H1 (cell line): ENCODE measurements around the gene PCNX3. TPM values are rescaled to one million over a fixed set of nuclear protein-coding genes. Genes with fewer than 3 reads are reported as not detected.

Experiments
- CBX8 ChIP-seq: fragments of 300-800, 300-1000 bp; sonication (generic); IDR thresholded peaks from 2 replicates; pipeline ENCODE4 v1.7.1; 2016; ENCODE audit warnings: low read depth, low read length, borderline replicate concordance
- CHD1 ChIP-seq: IDR thresholded peaks from 2 replicates; pipeline ENCODE4 v1.6.1; 2012; ENCODE audit warnings: low read depth, low read length, improper control_type of control experiment
- CHD2 ChIP-seq: IDR thresholded peaks from 2 replicates; pipeline ENCODE4 v1.6.1; 2012; ENCODE audit warnings: low read length, improper control_type of control experiment
- GABPA ChIP-seq: IDR thresholded peaks from 2 replicates; pipeline ENCODE4 v1.6.1; 2011; ENCODE audit warnings: mild to moderate bottlenecking, low read length, moderate library complexity, borderline replicate concordance; ENCODE audit not compliant: insufficient read depth
- HDAC6 ChIP-seq: IDR thresholded peaks from one replicate; pipeline ENCODE4 v1.7.1; 2012; ENCODE audit warnings: low read depth, mild to moderate bottlenecking, inconsistent platforms, low read length, moderate library complexity
- PHF8 ChIP-seq: fragments of 200-600 bp; sonication (generic); conservative IDR thresholded peaks from 2 replicates; pipeline ENCODE4 v1.7.1; 2012; ENCODE audit warnings: low read depth, mild to moderate bottlenecking, inconsistent platforms, low read length, moderate library complexity
- RBBP5 ChIP-seq: IDR thresholded peaks from 2 replicates; pipeline ENCODE4 v1.7.1; 2012; ENCODE audit warnings: low read depth, mild to moderate bottlenecking, inconsistent platforms, low read length, moderate library complexity, borderline replicate concordance
- SRF ChIP-seq: IDR thresholded peaks from 2 replicates; pipeline ENCODE4 v1.6.1; 2011; ENCODE audit warnings: mild to moderate bottlenecking, low read depth, low read length, moderate library complexity
- polyA plus RNA-seq, 7 experiments: library from polyadenylated mRNA; depleted of rRNA in 3 of 7; stranded (reverse) in 5 of 7; unstranded in 2 of 7; fragments of >200 nt in 5 of 7; fragments of 200-250 nt in 2 of 7; gene quantifications; 1 replicate in 5 of 7; 2 replicates in 1 of 7; 4 replicates in 1 of 7; pipeline versions ENCODE4 v1.2.1 to v1.2.3, GENCODE V29; 2011 to 2013; ENCODE audit warnings: missing spikeins in 2 of 7, mixed read lengths in 2 of 7
- total RNA-seq: library from RNA; stranded (reverse); fragmentation: NEBNext Ultra II Directional; extraction: Animal tissue kit (Norgen Biotek cat#: 25700); gene quantifications from 2 replicates; pipeline ENCODE4 v1.2.1, GENCODE V29; 2021
- TF ChIP-seq, protein P1 (sequence below): IDR thresholded peaks from 2 replicates; pipeline ENCODE4 v1.6.1; 2012; ENCODE audit warnings: inconsistent platforms

The PCNX3 gene
- total and polyA plus RNA-seq, 2 of the 8 experiments (the other 6 are each of a cell fraction or from before 2014, with no cell fraction given): 27.2 to 38.8 TPM

DNA sequence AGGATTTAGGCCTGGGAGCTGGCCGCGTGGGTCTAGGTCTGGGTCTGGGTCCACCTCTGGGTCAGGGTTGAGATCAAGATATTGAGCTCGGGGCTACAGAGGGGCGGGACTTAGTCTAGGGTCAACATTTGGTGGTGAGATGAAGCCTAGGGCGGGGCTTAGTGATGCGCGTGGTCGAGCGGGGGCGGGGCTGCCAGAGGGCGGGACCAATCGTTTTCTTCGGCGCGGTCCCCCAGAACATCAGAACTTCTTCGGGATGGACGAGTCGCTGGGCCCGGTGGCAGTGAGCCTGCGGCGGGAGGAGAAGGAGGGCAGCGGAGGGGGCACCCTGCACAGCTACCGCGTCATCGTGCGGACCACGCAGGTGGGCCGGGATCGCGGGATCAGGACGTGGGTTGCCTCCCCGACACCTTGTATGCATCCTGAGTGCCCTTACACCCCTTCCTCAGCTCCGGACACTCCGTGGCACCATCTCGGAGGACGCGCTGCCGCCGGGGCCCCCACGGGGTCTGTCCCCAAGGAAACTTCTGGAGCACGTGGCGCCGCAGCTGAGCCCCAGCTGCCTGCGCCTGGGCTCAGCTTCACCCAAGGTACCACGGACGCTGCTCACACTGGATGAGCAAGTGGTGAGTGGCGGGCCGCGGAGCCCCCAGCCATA is 26.6 kb downstream of the PCNX3 start (continued):
- TF ChIP-seq, protein P1, sequence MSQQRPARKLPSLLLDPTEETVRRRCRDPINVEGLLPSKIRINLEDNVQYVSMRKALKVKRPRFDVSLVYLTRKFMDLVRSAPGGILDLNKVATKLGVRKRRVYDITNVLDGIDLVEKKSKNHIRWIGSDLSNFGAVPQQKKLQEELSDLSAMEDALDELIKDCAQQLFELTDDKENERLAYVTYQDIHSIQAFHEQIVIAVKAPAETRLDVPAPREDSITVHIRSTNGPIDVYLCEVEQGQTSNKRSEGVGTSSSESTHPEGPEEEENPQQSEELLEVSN: no peak; the same call in 1 of the 2 replicates
- TF ChIP-seq PHF8 (peak; percentile 45; the same call in 1 of the 2 replicates), SRF (no peak), CHD1 (no peak), HDAC6 (no peak), RBBP5 (no peak), GABPA (no peak), CHD2 (no peak), CBX8 (no peak)
